HG03575 (cell line): ENCODE results near the gene ABCB8.
A peak's percentile ranks its signal among the peaks of the same experiment; 100 is the strongest.

Source experiments
- ATAC-seq: cut with Tn5 transposase; IDR thresholded peaks from one replicate; pipeline ENCODE4 v1.9.1; 2021; ENCODE audit not compliant: unreplicated experiment, insufficient number of reproducible peaks, low FRiP score; ENCODE audit errors: extremely low read depth

The ABCB8 gene

GRCh38 chr7:151047976-151048815, 19.9 kb downstream of the ABCB8 start, which contains the start of gene ASIC3:
ASIC3 (plus strand) TSS chr7:151048531; CDS start chr7:151048886, 355 bp downstream.
- no peak for ATAC-seq

- ATAC-seq = no peak
These were observed 20.7 kb downstream of the ABCB8 start for GRCh38 chr7:151048911-151049463.

- ATAC-seq = no peak
These were observed 22.9 kb downstream of the ABCB8 start for GRCh38 chr7:151051108-151051507.

- no peak for ATAC-seq
These were observed 24.8 kb downstream of the ABCB8 start for GRCh38 chr7:151053096-151053495.

DNA sequence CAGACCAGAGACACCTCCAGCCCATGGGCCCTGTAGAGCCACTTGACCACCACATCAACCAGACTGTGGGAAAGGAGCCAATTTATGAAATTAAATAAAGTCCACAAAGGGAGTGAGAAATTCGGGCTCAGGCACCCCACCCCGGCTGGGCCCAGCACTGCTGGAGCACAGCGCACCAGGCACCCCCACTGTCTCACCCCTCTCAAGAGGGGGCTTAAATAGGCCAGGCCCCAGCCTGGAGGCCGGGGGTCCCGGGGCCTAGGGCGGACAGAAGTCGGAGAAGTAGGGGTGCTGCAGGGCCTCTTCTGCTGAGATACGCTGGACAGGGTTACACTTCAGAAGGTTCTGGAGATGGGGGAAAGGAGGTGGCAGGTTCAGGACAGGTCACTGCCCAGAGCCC, 25.5 kb downstream of the ABCB8 start:
- ATAC-seq = no peak

- ATAC-seq = no peak
These were observed 28.0 kb downstream of the ABCB8 start for GRCh38 chr7:151056283-151056665.

DNA sequence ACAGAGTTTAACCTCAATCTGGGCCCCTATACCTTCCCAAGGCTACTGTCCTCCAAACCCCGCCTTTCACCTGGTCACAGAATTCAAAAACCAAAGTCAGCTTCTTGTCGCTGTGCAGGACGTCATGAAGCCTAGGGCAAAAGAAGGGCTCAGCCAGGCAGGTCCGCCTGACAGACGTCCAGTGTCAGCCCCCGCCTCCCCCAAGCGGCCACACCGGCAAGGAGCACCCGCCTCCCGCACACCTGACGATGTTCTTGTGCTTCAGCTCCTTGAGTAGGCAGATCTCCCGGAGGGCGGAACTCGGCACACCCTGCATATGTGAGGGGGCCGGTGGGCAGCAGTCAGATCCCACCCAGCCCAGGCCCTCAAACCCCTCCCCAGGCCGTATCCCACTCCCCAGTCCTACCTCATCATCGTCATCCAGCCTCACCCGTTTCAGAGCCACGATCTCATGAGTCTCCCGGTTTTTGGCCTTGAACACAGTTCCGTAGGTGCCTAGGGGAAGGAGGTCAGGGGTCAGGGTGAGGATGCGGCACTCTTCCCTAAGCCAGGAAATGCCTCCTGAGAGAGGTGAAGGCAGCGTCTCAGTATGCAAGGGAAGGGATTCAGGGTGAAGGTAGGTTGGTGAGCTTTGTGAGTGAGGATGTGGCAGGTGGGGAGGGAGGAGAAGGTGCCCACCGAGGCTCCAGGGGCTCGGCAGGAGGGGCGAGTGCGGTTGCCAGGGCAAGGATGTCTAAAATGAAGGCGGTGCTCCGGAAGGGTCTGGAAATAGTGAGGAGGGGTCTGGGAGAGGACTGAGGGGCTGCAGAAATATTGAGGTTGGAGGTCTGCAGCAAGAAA, 28.6 kb downstream of the ABCB8 start:
- ATAC-seq = no peak

DNA sequence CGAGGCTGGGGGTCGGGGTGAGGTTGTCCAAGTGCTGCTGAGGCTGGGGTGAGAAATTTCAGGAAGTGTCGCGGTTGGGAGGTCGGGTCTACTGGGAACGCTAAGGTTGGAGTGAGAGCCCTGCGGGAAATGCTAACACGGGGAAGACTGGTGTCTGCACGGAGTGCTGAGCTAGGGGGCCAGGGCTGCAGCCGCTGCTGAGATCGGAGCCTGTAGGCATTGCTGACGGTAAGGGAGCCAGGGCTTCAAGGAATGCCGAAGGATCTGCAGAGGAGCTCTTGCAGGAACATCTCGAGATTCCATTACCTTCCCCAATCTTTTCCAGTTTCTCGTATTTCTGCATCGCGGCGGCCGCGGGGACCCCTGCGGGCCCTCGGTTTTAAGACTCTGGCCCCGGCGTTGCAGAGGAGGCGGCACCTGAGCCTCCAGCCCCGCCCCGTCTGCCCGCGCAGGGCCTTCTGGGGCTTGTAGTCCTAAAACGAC, 29.3 kb downstream of the ABCB8 start, which contains the start of gene CDK5:
CDK5 (minus strand) TSS at position 392 of the 483 bp plus-strand sequence; CDS start at position 343, 49 bp downstream.
- ATAC-seq = peak; percentile 7

- peak; percentile 71 for ATAC-seq
These were observed 29.9 kb downstream of the ABCB8 start for GRCh38 chr7:151057989-151058780.

- no peak for ATAC-seq
These were observed 30.6 kb downstream of the ABCB8 start for GRCh38 chr7:151058781-151059366.

GRCh38 chr7:151059367-151060112, 31.3 kb downstream of the ABCB8 start, which contains the start of gene SLC4A2:
SLC4A2 (plus strand) TSS chr7:151059589; CDS start chr7:151061988, 2,399 bp downstream.
- no peak for ATAC-seq

DNA sequence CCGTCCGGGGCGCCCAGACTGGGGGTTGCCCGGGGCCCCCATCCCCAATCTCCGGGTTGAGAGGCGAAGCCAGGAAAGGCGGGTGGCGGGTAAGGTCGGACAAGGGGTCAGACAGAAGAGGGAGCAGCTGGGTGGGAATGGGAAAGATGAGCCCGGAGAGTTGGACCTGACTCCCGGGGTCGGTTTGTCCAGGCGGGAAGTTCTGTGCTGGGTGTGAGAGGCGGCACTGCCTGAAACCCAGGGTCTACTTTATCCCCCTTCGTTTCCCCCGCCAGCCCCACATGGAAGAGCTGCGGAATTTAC, 31.8 kb downstream of the ABCB8 start:
- ATAC-seq = no peak

DNA sequence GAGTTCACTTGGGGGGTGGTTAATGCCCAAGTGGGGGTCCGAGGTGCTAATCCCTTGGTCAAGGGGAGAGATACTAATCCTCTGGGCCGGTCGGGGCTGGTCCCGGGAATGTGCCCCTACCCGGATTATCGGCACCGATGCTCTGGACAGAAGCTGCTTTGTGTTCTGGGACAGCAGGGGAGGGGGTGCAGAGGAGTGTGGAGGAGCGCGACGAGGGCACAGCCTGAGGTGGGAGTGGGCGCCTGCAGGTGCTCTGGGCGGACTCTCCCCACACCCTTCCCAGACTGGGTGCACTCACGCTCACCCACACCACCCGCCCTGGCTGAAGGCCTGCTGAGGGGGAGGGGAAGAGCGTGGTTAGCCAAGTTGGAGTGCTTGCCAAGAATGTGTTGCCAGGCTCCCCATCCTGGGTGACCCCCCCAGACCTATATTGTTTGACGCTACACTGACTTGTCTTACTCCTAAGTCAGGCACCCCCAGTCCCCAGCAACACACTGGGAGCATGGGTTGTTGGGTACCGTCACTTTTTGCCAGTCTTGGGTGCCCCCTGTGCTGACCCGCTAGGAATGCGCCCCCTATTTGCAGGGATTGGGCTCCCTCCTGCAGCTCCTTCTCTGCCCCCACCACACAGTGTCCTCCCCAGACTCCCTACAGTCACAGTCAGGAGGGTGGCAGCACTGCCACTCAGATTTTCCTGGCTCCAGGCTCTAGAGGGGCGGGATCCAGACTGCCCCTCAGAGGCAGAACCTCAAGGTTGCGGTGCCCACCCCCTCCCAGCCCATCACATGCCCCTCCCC, 32.4 kb downstream of the ABCB8 start:
- no peak for ATAC-seq

- ATAC-seq = no peak
These were observed 33.2 kb downstream of the ABCB8 start for GRCh38 chr7:151061213-151062110.

DNA sequence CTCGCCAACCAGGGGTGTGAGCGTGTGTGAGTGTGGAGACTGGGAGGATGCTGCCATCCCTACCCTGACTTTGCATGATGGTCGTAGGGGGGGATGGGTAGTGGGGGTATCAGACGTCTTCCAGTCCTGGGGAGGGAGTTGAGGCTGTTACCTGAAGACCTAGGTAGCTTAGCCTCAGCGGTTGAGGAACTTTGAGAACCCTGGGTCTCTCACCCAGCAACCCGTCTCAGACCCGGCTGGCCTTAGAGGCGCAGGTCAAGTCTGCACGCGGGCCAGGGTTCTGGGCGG, 33.8 kb downstream of the ABCB8 start:
- no peak for ATAC-seq
